HCT116 (cell line): ENCODE measurements around the gene MERTK. TPM values are rescaled to one million over a fixed set of nuclear protein-coding genes. Genes with fewer than 3 reads are reported as not detected.

Experiments
- ATAC-seq: fragments of 200-7000 bp; cut with Tn5 transposase; 2 replicates; pipeline ENCODE4 v1.9.1; 2020; ENCODE audit warnings: mild to moderate bottlenecking, moderate library complexity
- BruUV-seq: library from RNA; stranded (reverse); fragments of 400-500 nt; replicated peaks from 2 replicates; lab custom pipeline; 2021; lab: Mats Ljungman, UMichigan
- CTCF ChIA-PET: fragments of 300-600 bp; sonication (Branson Sonifier 250); formaldehyde crosslinking; loops from one replicate; lab custom pipeline; 2021; ENCODE audit warnings: antibody characterized with exemption; lab: Charles Lee
- POLR2A ChIA-PET: fragments of 300-600, 350-600 bp; sonication (Branson Sonifier 250); formaldehyde crosslinking; loops from one replicate; lab custom pipeline; 2021; ENCODE audit warnings: antibody characterized with exemption; lab: Charles Lee
- RAD21 ChIA-PET, 2 experiments: fragments of 300-600 bp; sonication (Branson Sonifier 250); formaldehyde crosslinking; loops; one replicate each; lab custom pipeline; 2023; ENCODE audit warnings: low total read pairs in 2 of 2; ENCODE audit not compliant: uncharacterized antibody in 2 of 2, unreplicated experiment in 2 of 2, low non-redundant PET in 1 of 2; lab: Charles Lee
- DNase-seq: peaks from one replicate; pipeline ENCODE4 v3.0.0-alpha.2; 2010; ENCODE audit warnings: low read depth, low spot score
- H2AFZ ChIP-seq: fragments of 200-600 bp; shearing (Covaris generic), sonication (generic); 2 replicates; pipeline ENCODE4 v1.6.1; 2017; ENCODE audit warnings: low read depth, mixed run types, mixed read lengths, antibody characterized with exemption, low read length; ENCODE audit not compliant: poor library complexity, severe bottlenecking
- H3K27ac ChIP-seq: 2 replicates; pipeline ENCODE4 v1.5.1; 2012; ENCODE audit warnings: low read depth, low read length
- H3K27me3 ChIP-seq: fragments of 200-600 bp; sonication (generic); 2 replicates; pipeline ENCODE4 v1.6.1; 2016; ENCODE audit warnings: mixed run types, low read length, mixed read lengths; ENCODE audit not compliant: insufficient read depth
- H3K36me3 ChIP-seq, 2 experiments: fragments of 200-500 bp in 1 of 2; fragments of 200-600 bp in 1 of 2; sonication (Bioruptor generic) in 1 of 2; sonication (generic) in 1 of 2; 2 replicates each; pipeline versions ENCODE4 v1.5.1 to v1.6.1; 2014 to 2016; ENCODE audit warnings: low read length in 2 of 2, inconsistent platforms in 1 of 2, mixed read lengths in 1 of 2, mixed run types in 1 of 2; ENCODE audit not compliant: insufficient read depth in 2 of 2, control insufficient read depth in 1 of 2
- H3K4me1 ChIP-seq, 2 experiments: fragments of 200-600 bp in 1 of 2; sonication (generic) in 1 of 2; 2 replicates each; pipeline versions ENCODE4 v1.5.1 to v1.6.1; 2012 to 2017; ENCODE audit warnings: low read length in 2 of 2, inconsistent platforms in 1 of 2, mild to moderate bottlenecking in 1 of 2, mixed read lengths in 1 of 2, mixed run types in 1 of 2, moderate library complexity in 1 of 2; ENCODE audit not compliant: insufficient read depth in 2 of 2, control insufficient read depth in 1 of 2
- H3K4me2 ChIP-seq: fragments of 200-600 bp; sonication (generic); 2 replicates; pipeline ENCODE4 v1.6.1; 2017; ENCODE audit warnings: mixed run types, low read length, mixed read lengths
- H3K4me3 ChIP-seq, 2 experiments: fragments of 200-600 bp in 1 of 2; sonication (generic) in 1 of 2; replicated peaks in 1 of 2; 2 replicates each; pipeline ENCODE4 v1.5.1; 2011 to 2016; ENCODE audit warnings: low read length in 2 of 2, control low read depth in 1 of 2, low read depth in 1 of 2, mild to moderate bottlenecking in 1 of 2, mixed read lengths in 1 of 2, mixed run types in 1 of 2
- H3K79me2 ChIP-seq: fragments of 200-600 bp; sonication (generic); 2 replicates; pipeline ENCODE4 v1.6.1; 2017; ENCODE audit warnings: mild to moderate bottlenecking, mixed run types, low read length, moderate library complexity, mixed read lengths; ENCODE audit not compliant: insufficient read depth
- H3K9ac ChIP-seq: fragments of 200-600 bp; sonication (generic); 2 replicates; pipeline ENCODE4 v1.6.1; 2016; ENCODE audit warnings: low read length, mixed read lengths
- H3K9me2 ChIP-seq: fragments of 200-600 bp; sonication (generic), shearing (Covaris generic); 2 replicates; pipeline ENCODE4 v1.6.1; 2017; ENCODE audit warnings: mixed run types, mild to moderate bottlenecking, moderate library complexity; ENCODE audit not compliant: insufficient read depth
- H3K9me3 ChIP-seq, 2 experiments: fragments of 200-500 bp in 1 of 2; fragments of 200-600 bp in 1 of 2; sonication (Bioruptor generic) in 1 of 2; sonication (generic) in 1 of 2; 2 replicates each; pipeline ENCODE4 v1.6.1; 2014 to 2017; ENCODE audit warnings: low read length in 2 of 2, mixed read lengths in 2 of 2, inconsistent platforms in 1 of 2, low read depth in 1 of 2, mild to moderate bottlenecking in 1 of 2, mixed run types in 1 of 2, moderate library complexity in 1 of 2; ENCODE audit not compliant: control insufficient read depth in 1 of 2, insufficient read depth in 1 of 2
- H4K20me1 ChIP-seq: fragments of 200-600 bp; sonication (generic), shearing (Covaris generic); 2 replicates; pipeline ENCODE4 v1.6.1; 2017; ENCODE audit warnings: mixed run types, mild to moderate bottlenecking, moderate library complexity; ENCODE audit not compliant: insufficient read depth
- ATF3 ChIP-seq: IDR thresholded peaks from 2 replicates; pipeline ENCODE4 v1.6.1; 2012
- CBX3 ChIP-seq: IDR thresholded peaks from 2 replicates; pipeline ENCODE4 v1.6.1; 2012; ENCODE audit warnings: low read depth
- CEBPB ChIP-seq: IDR thresholded peaks from 2 replicates; pipeline ENCODE4 v1.6.1; 2012; ENCODE audit warnings: low read depth
- EGR1 ChIP-seq: IDR thresholded peaks from 2 replicates; pipeline ENCODE4 v1.6.1; 2012; ENCODE audit warnings: low read depth
- EZH2 ChIP-seq: fragments of 200-600 bp; sonication (generic); IDR thresholded peaks from 2 replicates; pipeline ENCODE4 v1.6.1; 2017; ENCODE audit warnings: antibody characterized with exemption, mixed run types
- EZH2phosphoT487 ChIP-seq: fragments of 200-600 bp; IDR thresholded peaks from 2 replicates; pipeline ENCODE4 v1.6.1; 2018; ENCODE audit warnings: antibody characterized with exemption, borderline replicate concordance
- FOSL1 ChIP-seq: IDR thresholded peaks from 2 replicates; pipeline ENCODE4 v1.6.1; 2012; ENCODE audit warnings: low read depth
- JUND ChIP-seq: IDR thresholded peaks from 2 replicates; pipeline ENCODE4 v1.6.1; 2012
- MAX ChIP-seq: IDR thresholded peaks from 2 replicates; pipeline ENCODE4 v1.6.1; 2012
- POLR2AphosphoS5 ChIP-seq: IDR thresholded peaks from 2 replicates; pipeline ENCODE4 v1.6.1; 2011; ENCODE audit warnings: mild to moderate bottlenecking, low read depth, low read length, moderate library complexity
- RAD21 ChIP-seq: IDR thresholded peaks from 2 replicates; pipeline ENCODE4 v1.6.1; 2012; ENCODE audit warnings: low read depth, mild to moderate bottlenecking
- REST ChIP-seq: IDR thresholded peaks from 2 replicates; pipeline ENCODE4 v1.6.1; 2012; ENCODE audit warnings: low read depth
- SIN3A ChIP-seq: IDR thresholded peaks from 2 replicates; pipeline ENCODE4 v1.6.1; 2012; ENCODE audit warnings: low read depth
- SP1 ChIP-seq: IDR thresholded peaks from 2 replicates; pipeline ENCODE4 v1.6.1; 2012; ENCODE audit warnings: low read depth
- SRF ChIP-seq: IDR thresholded peaks from 2 replicates; pipeline ENCODE4 v1.6.1; 2012; ENCODE audit warnings: low read depth
- TCF7L2 ChIP-seq: IDR thresholded peaks from 2 replicates; pipeline ENCODE4 v1.7.0; 2011; ENCODE audit warnings: borderline replicate concordance, inconsistent platforms; ENCODE audit not compliant: insufficient read depth, insufficient read length; ENCODE audit errors: extremely low read depth
- YY1 ChIP-seq: IDR thresholded peaks from 2 replicates; pipeline ENCODE4 v1.6.1; 2011; ENCODE audit warnings: low read length, low read depth, moderate library complexity, mild to moderate bottlenecking; ENCODE audit not compliant: insufficient replicate concordance; ENCODE audit errors: extremely low read depth
- ZBTB33 ChIP-seq: IDR thresholded peaks from 2 replicates; pipeline ENCODE4 v1.6.1; 2011; ENCODE audit warnings: mild to moderate bottlenecking, low read length, moderate library complexity; ENCODE audit not compliant: insufficient replicate concordance; ENCODE audit errors: extremely low read depth
- ZFX ChIP-seq: fragments of 450-650 bp; IDR thresholded peaks from 2 replicates; pipeline ENCODE4 v1.6.1; 2017
- ZNF274 ChIP-seq: fragments of 200-500 bp; sonication (Bioruptor generic); IDR thresholded peaks from 2 replicates; pipeline ENCODE4 v1.6.1; 2014; ENCODE audit warnings: mild to moderate bottlenecking, low read depth, low read length, inconsistent platforms
- intact Hi-C: fragments of 100-400 bp; cut with micrococcal nuclease; formaldehyde crosslinking; loops from 2 replicates; pipeline ENCODE4 v1.10.0; 2022
- total RNA-seq: library from RNA; stranded (reverse); gene quantifications from one replicate; pipeline ENCODE4 v1.2.1, GENCODE V29; 2021; ENCODE audit not compliant: unreplicated experiment

The MERTK gene
- total RNA-seq, 1 experiment from 2014 or later: 5.7 TPM

- H4K20me1 ChIP-seq: no peaks in the 10 kb centered on the region
- H3K27me3 ChIP-seq: no peaks in the 10 kb centered on the region
- H3K4me3 ChIP-seq: no peak overlapping the region
- H3K9me3 ChIP-seq: no peaks in the 10 kb centered on the region
- no peaks in the 10 kb centered on the region for H3K36me3 ChIP-seq
- no TSS peak for BruUV-seq
- CTCF ChIA-PET: no interaction called here
- RAD21 ChIA-PET: no interaction called here
- H3K9me2 ChIP-seq: no peaks in the 10 kb centered on the region
- H3K27ac ChIP-seq: no peak overlapping the region
- H2AFZ ChIP-seq: no peak overlapping the region
- H3K4me2 ChIP-seq: no peak overlapping the region
- H3K9ac ChIP-seq: no peak overlapping the region
- POLR2A ChIA-PET: no interaction called here
- ATAC-seq (no peak), DNase-seq (no peak)
- intact Hi-C loops: no loop called here
- TF ChIP-seq ZBTB33 (no peak), CBX3 (no peak), RAD21 (no peak), MAX (no peak), JUND (no peak), SRF (no peak), EGR1 (no peak), SP1 (no peak), POLR2AphosphoS5 (no peak), TCF7L2 (no peak), FOSL1 (no peak), SIN3A (no peak), ZNF274 (no peak), EZH2phosphoT487 (no peak), REST (no peak), YY1 (no peak), EZH2 (no peak), ATF3 (no peak), CEBPB (no peak), ZFX (no peak)
- no peaks in the 10 kb centered on the region for H3K79me2 ChIP-seq
- H3K4me1 ChIP-seq: no peaks in the 10 kb centered on the region
Measured at GRCh38 chr2:111936881-111937280, 38.5 kb downstream of the MERTK start.
